CD4-positive, alpha-beta T cell (primary cell): ENCODE data around the gene CD300LB. TPM values are rescaled to one million over a fixed set of nuclear protein-coding genes. Genes with fewer than 3 reads are reported as not detected.

ENCODE experiments used
- ATAC-seq: fragments of 200-7000 bp; cut with Tn5 transposase; one replicate; pipeline ENCODE4 v1.10.0; 2022; ENCODE audit warnings: mild to moderate bottlenecking; ENCODE audit not compliant: poor library complexity
- CTCF ChIA-PET: fragments of 350-600 bp; sonication (Branson Sonifier 250); formaldehyde crosslinking; loops from one replicate; lab custom pipeline; 2021; ENCODE audit warnings: antibody characterized with exemption, inconsistent platforms; lab: Charles Lee
- POLR2A ChIA-PET: fragments of 350-600 bp; sonication (Branson Sonifier 250); formaldehyde crosslinking; loops from one replicate; lab custom pipeline; 2021; ENCODE audit warnings: antibody characterized with exemption, inconsistent platforms; lab: Charles Lee
- DNase-seq, 14 experiments: peaks; one replicate each; pipeline ENCODE4 v3.0.0-alpha.2; 2013 to 2020; ENCODE audit warnings: mixed read lengths in 2 of 14
- H3K27ac ChIP-seq, 2 donors: one replicate each; pipeline versions ENCODE4 v1.5.1 to v1.7.0; 2013; ENCODE audit warnings: low read length in 2 of 2, low read depth in 1 of 2, mild to moderate bottlenecking in 1 of 2
- H3K27me3 ChIP-seq, 2 experiments: 1 replicate in 1 of 2; 2 replicates in 1 of 2; pipeline versions ENCODE4 v1.6.1 to v1.7.0; 2013; ENCODE audit warnings: low read length in 2 of 2, control low read depth in 1 of 2, mild to moderate bottlenecking in 1 of 2, moderate library complexity in 1 of 2; ENCODE audit not compliant: insufficient read depth in 2 of 2, control insufficient read depth in 1 of 2
- H3K36me3 ChIP-seq: one replicate; pipeline ENCODE4 v1.6.1; 2013; ENCODE audit warnings: low read length, control low read depth; ENCODE audit not compliant: insufficient read depth
- H3K4me1 ChIP-seq: one replicate; pipeline ENCODE4 v1.6.1; 2013; ENCODE audit warnings: low read length, control low read depth; ENCODE audit not compliant: insufficient read depth
- H3K4me3 ChIP-seq: one replicate; pipeline ENCODE4 v1.5.1; 2013; ENCODE audit warnings: mild to moderate bottlenecking, low read length, moderate library complexity
- H3K9me3 ChIP-seq, 2 experiments: 1 replicate in 1 of 2; 2 replicates in 1 of 2; pipeline versions ENCODE4 v1.6.1 to v1.7.0; 2013; ENCODE audit warnings: low read length in 2 of 2, mild to moderate bottlenecking in 2 of 2, control low read depth in 1 of 2, moderate library complexity in 1 of 2; ENCODE audit not compliant: control insufficient read depth in 1 of 2, insufficient read depth in 1 of 2
- H3K27ac Mint-ChIP-seq: one replicate; pipeline ENCODE4 v1.8.0; 2020; ENCODE audit warnings: mixed read lengths
- H3K27me3 Mint-ChIP-seq: one replicate; pipeline ENCODE4 v1.8.0; 2021; ENCODE audit warnings: mixed read lengths
- H3K36me3 Mint-ChIP-seq: one replicate; pipeline ENCODE4 v1.8.0; 2021; ENCODE audit warnings: low read depth, mixed read lengths
- H3K4me1 Mint-ChIP-seq: one replicate; pipeline ENCODE4 v1.8.0; 2021; ENCODE audit warnings: low read depth, mixed read lengths
- H3K4me3 Mint-ChIP-seq: one replicate; pipeline ENCODE4 v1.8.0; 2020; ENCODE audit warnings: mild to moderate bottlenecking, mixed read lengths
- H3K9me3 Mint-ChIP-seq: one replicate; pipeline ENCODE4 v1.8.0; 2020; ENCODE audit warnings: mixed read lengths
- CTCF ChIP-seq: fragments of 200-600 bp; IDR thresholded peaks from one replicate; pipeline ENCODE4 v1.8.0; 2022; ENCODE audit warnings: antibody characterized with exemption, mild to moderate bottlenecking
- intact Hi-C, 2 experiments: fragments of 100-400 bp; cut with DNase I in 1 of 2; cut with micrococcal nuclease in 1 of 2; formaldehyde crosslinking; loops; one replicate each; pipeline versions ENCODE4 v1.15.1 to v1.9.0; 2023 to 2025; cut with DNase I, micrococcal nuclease
- total RNA-seq, 174 experiments: library from RNA in 2 of 174; stranded (reverse) in 2 of 174; gene quantifications; one replicate each; pipeline ENCODE4 v1.2.3 and lab custom pipeline; 2021 to 2026

CD300LB gene
- total RNA-seq, 2 experiments from 2014 or later: 0.36 to 0.56 TPM

- TF ChIP-seq CTCF: no peak
- no peaks in the 10 kb centered on the region for H3K36me3 Mint-ChIP-seq
- Histone ChIP-seq H3K36me3 (no peaks in the 10 kb centered on the region), H3K27ac (no peak overlapping the region), H3K27me3 (peaks cover 9 to 11% of the 10 kb centered on the region in 2 experiments), H3K4me1 (peaks cover 7% of the 10 kb centered on the region), H3K4me3 (no peak overlapping the region), H3K9me3 (no peaks in the 10 kb centered on the region)
- intact Hi-C loops: loop anchor here in 1 of 2 experiments (2.0 kb wide), 1 partner anchor 237 kb away; no protein-coding TSS in a partner anchor
- no peak overlapping the region for H3K4me3 Mint-ChIP-seq
- no peaks in the 10 kb centered on the region for H3K4me1 Mint-ChIP-seq
- H3K27ac Mint-ChIP-seq: no peak overlapping the region
- no peaks in the 10 kb centered on the region for H3K9me3 Mint-ChIP-seq
- DNase-seq (no peak), ATAC-seq (no peak)
- peaks cover 31% of the 10 kb centered on the region for H3K27me3 Mint-ChIP-seq
- POLR2A ChIA-PET: interaction anchor here (0.6 kb wide), 1 partner anchor 154 kb away, joined by 3 read pairs; no protein-coding TSS in a partner anchor
- CTCF ChIA-PET: no interaction called here
Observed at GRCh38 chr17:74571621-74572270, 40.5 kb upstream of the CD300LB start.

GRCh38 chr17:74569020-74570003 lies 38.0 kb upstream of the CD300LB start:
- Mint-ChIP-seq H3K27ac (no peak overlapping the region), H3K36me3 (no peaks in the 10 kb centered on the region), H3K9me3 (no peaks in the 10 kb centered on the region), H3K4me3 (no peak overlapping the region), H3K27me3 (peaks cover 38% of the 10 kb centered on the region), H3K4me1 (no peaks in the 10 kb centered on the region)
- Histone ChIP-seq H3K4me1 (peaks cover 11% of the 10 kb centered on the region), H3K9me3 (no peaks in the 10 kb centered on the region), H3K4me3 (no peak overlapping the region), H3K27ac (no peak overlapping the region), H3K36me3 (no peaks in the 10 kb centered on the region), H3K27me3 (peaks cover 11 to 14% of the 10 kb centered on the region in 2 experiments)
- ChIA-PET POLR2A (no interaction called here), CTCF (no interaction called here)
- DNase-seq: peak in 4 of 14 experiments; percentile 5 to 80 (median 46)
- TF ChIP-seq CTCF: no peak
- ATAC-seq: no peak
- intact Hi-C loops: loop anchor here in 1 of 2 experiments (2.0 kb wide), 1 partner anchor 239 kb away; no protein-coding TSS in a partner anchor

GRCh38 chr17:74568106-74568873 lies 37.0 kb upstream of the CD300LB start:
- no peaks in the 10 kb centered on the region for H3K9me3 Mint-ChIP-seq
- no peaks in the 10 kb centered on the region for H3K36me3 Mint-ChIP-seq
- intact Hi-C loops: no loop called here
- Histone ChIP-seq H3K4me1 (peaks cover 11% of the 10 kb centered on the region), H3K4me3 (no peak overlapping the region), H3K9me3 (no peaks in the 10 kb centered on the region), H3K27ac (no peak overlapping the region), H3K27me3 (peaks cover 11 to 14% of the 10 kb centered on the region in 2 experiments), H3K36me3 (no peaks in the 10 kb centered on the region)
- ChIA-PET POLR2A (no interaction called here), CTCF (no interaction called here)
- H3K27ac Mint-ChIP-seq: no peak overlapping the region
- DNase-seq (no peak), ATAC-seq (no peak)
- no peak for TF ChIP-seq CTCF
- no peaks in the 10 kb centered on the region for H3K4me1 Mint-ChIP-seq
- H3K27me3 Mint-ChIP-seq: peaks cover 38% of the 10 kb centered on the region
- H3K4me3 Mint-ChIP-seq: no peak overlapping the region
